Natural killer cell (primary cell): ENCODE data around the gene TMEM273. TPM values are rescaled to one million over a fixed set of nuclear protein-coding genes. Genes with fewer than 3 reads are reported as not detected.

Source experiments
- ATAC-seq, 3 donors: fragments of 150-1000 bp in 2 of 3; fragments of 200-7000 bp in 1 of 3; cut with Tn5 transposase; 1 replicate in 1 of 3; 2 replicates in 2 of 3; pipeline ENCODE4 v1.10.0; 2021; ENCODE audit warnings: mild to moderate bottlenecking in 2 of 3, moderate library complexity in 2 of 3
- DNase-seq, 2 donors: peaks; one replicate each; pipeline versions ENCODE4 v3.0.0 to v3.0.0-alpha.2; 2013 to 2021; ENCODE audit warnings: mixed read lengths in 1 of 2
- H3K27ac ChIP-seq: one replicate; pipeline ENCODE4 v1.5.1; 2013; ENCODE audit warnings: mild to moderate bottlenecking, low read length
- H3K27me3 ChIP-seq: one replicate; pipeline ENCODE4 v1.6.1; 2013; ENCODE audit warnings: low read length; ENCODE audit not compliant: control insufficient read depth, insufficient read depth
- H3K36me3 ChIP-seq: one replicate; pipeline ENCODE4 v1.6.1; 2013; ENCODE audit warnings: low read length; ENCODE audit not compliant: control insufficient read depth, insufficient read depth
- H3K4me1 ChIP-seq: one replicate; pipeline ENCODE4 v1.6.1; 2013; ENCODE audit warnings: low read length; ENCODE audit not compliant: control insufficient read depth, insufficient read depth
- H3K4me3 ChIP-seq: one replicate; pipeline ENCODE4 v1.5.1; 2013; ENCODE audit warnings: low read length
- H3K9me3 ChIP-seq: one replicate; pipeline ENCODE4 v1.6.1; 2013; ENCODE audit warnings: low read length; ENCODE audit not compliant: control insufficient read depth, insufficient read depth
- H3K27ac Mint-ChIP-seq, 2 donors: one replicate each; pipeline ENCODE4 v1.8.0; 2022; ENCODE audit warnings: mild to moderate bottlenecking in 2 of 2, mixed read lengths in 2 of 2, moderate library complexity in 1 of 2
- H3K27me3 Mint-ChIP-seq, 2 donors: one replicate each; pipeline ENCODE4 v1.8.0; 2022; ENCODE audit warnings: low read depth in 2 of 2, mixed read lengths in 2 of 2
- H3K36me3 Mint-ChIP-seq: one replicate; pipeline ENCODE4 v1.8.0; 2022; ENCODE audit warnings: mixed read lengths
- H3K4me1 Mint-ChIP-seq, 2 donors: one replicate each; pipeline ENCODE4 v1.8.0; 2022; ENCODE audit warnings: mixed read lengths in 2 of 2
- H3K4me3 Mint-ChIP-seq: one replicate; pipeline ENCODE4 v1.8.0; 2022; ENCODE audit warnings: mild to moderate bottlenecking, moderate library complexity, mixed read lengths
- H3K9me3 Mint-ChIP-seq, 2 donors: one replicate each; pipeline ENCODE4 v1.8.0; 2022; ENCODE audit warnings: mixed read lengths in 2 of 2
- WGBS: methylation state at CpG from one replicate; pipeline ENCODE4 v1.1.7; 2013; ENCODE audit warnings: missing lambda C conversion rate; ENCODE audit not compliant: insufficient coverage; 5-methylcytosine and 5-hydroxymethylcytosine counted together
- intact Hi-C: fragments of 100-400 bp; cut with micrococcal nuclease; formaldehyde crosslinking; loops from one replicate; pipeline ENCODE4 v1.14.2; 2022
- total RNA-seq, 4 donors: library from RNA; stranded (reverse); fragments of 120-200 nt in 1 of 4; gene quantifications; one replicate each; pipeline versions ENCODE4 v1.2.3 to v1.2.4, GENCODE V29; 2013 to 2022
- TF ChIP-seq, protein P1 (sequence below): fragments of 200-600 bp; IDR thresholded peaks from one replicate; pipeline ENCODE4 v1.8.0; 2022; ENCODE audit warnings: antibody characterized with exemption

The TMEM273 gene
- total RNA-seq, 3 donors from 2014 or later (not counting 1 experiment from before 2014, with no cell fraction given): 11.6 to 46.3 (median 29.4) TPM

DNA sequence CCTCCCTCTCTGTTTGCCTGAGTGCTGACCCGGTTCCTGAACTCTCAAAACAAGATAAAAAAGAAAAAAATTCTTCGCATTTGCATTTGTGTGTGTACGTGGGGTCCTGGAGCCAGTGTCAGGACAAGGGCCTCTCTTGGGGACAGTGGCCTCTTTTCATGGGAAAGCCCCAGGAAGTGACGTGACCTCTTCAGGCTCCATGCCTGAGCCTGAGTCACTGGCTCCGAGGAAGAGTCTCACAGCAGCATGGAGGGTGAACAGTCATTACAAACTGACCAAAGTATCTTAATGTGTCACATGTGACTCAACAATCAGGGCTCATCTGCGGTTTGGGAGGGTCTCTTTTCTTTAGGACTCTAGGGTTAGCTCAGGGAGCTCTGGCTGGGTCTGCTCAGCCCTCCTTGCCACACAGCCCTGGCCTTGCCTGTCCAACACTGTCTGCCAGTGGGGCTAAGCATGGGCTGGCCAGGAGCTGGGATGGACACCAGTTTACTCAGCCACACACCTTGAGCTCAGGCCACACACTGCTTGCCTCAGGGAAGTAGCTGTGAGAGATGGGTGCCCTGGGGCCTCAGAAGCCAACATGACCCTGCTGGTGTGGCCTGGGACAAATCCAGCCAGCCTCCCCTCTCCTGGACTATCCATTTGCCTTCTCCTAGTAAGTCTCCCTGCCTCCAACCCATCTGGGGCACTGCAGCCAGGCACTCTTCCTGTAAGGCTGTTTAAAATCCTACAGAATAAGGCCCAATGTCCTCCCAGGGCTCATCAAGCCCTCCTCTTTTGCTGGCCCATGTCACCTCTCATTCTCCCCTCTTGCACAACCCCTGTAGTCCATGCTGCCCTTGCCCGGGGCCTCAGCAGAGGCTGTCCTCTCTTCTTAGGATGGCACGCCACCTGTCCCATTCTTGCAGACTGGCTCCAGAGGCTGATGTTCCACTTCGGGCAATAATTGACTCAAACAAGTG lies 10.5 kb downstream of the TMEM273 start:
- H3K27ac Mint-ChIP-seq: peak overlapping the region; percentile 89 to 92
- H3K36me3 ChIP-seq: no peaks in the 10 kb centered on the region
- H3K27ac ChIP-seq: peak overlapping the region; percentile 34
- no peaks in the 10 kb centered on the region for H3K9me3 Mint-ChIP-seq
- no peaks in the 10 kb centered on the region for H3K27me3 Mint-ChIP-seq
- no peaks in the 10 kb centered on the region for H3K36me3 Mint-ChIP-seq
- intact Hi-C loops: no loop called here
- TF ChIP-seq, protein P1, sequence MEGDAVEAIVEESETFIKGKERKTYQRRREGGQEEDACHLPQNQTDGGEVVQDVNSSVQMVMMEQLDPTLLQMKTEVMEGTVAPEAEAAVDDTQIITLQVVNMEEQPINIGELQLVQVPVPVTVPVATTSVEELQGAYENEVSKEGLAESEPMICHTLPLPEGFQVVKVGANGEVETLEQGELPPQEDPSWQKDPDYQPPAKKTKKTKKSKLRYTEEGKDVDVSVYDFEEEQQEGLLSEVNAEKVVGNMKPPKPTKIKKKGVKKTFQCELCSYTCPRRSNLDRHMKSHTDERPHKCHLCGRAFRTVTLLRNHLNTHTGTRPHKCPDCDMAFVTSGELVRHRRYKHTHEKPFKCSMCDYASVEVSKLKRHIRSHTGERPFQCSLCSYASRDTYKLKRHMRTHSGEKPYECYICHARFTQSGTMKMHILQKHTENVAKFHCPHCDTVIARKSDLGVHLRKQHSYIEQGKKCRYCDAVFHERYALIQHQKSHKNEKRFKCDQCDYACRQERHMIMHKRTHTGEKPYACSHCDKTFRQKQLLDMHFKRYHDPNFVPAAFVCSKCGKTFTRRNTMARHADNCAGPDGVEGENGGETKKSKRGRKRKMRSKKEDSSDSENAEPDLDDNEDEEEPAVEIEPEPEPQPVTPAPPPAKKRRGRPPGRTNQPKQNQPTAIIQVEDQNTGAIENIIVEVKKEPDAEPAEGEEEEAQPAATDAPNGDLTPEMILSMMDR: no peak
- H3K4me3 ChIP-seq: no peak overlapping the region
- peak; percentile 41 to 69 for DNase-seq
- peak overlapping the region; percentile 60 for H3K4me3 Mint-ChIP-seq
- WGBS: 59% methylated on average over 9 of the region's 9 CpGs
- peaks cover 74% of the 10 kb centered on the region for H3K4me1 ChIP-seq
- H3K27me3 ChIP-seq: no peaks in the 10 kb centered on the region
- H3K4me1 Mint-ChIP-seq: peaks cover 69 to 75% of the 10 kb centered on the region in 2 donors
- ATAC-seq: peak; percentile 88 to 89 (median 88)
- H3K9me3 ChIP-seq: no peaks in the 10 kb centered on the region

DNA sequence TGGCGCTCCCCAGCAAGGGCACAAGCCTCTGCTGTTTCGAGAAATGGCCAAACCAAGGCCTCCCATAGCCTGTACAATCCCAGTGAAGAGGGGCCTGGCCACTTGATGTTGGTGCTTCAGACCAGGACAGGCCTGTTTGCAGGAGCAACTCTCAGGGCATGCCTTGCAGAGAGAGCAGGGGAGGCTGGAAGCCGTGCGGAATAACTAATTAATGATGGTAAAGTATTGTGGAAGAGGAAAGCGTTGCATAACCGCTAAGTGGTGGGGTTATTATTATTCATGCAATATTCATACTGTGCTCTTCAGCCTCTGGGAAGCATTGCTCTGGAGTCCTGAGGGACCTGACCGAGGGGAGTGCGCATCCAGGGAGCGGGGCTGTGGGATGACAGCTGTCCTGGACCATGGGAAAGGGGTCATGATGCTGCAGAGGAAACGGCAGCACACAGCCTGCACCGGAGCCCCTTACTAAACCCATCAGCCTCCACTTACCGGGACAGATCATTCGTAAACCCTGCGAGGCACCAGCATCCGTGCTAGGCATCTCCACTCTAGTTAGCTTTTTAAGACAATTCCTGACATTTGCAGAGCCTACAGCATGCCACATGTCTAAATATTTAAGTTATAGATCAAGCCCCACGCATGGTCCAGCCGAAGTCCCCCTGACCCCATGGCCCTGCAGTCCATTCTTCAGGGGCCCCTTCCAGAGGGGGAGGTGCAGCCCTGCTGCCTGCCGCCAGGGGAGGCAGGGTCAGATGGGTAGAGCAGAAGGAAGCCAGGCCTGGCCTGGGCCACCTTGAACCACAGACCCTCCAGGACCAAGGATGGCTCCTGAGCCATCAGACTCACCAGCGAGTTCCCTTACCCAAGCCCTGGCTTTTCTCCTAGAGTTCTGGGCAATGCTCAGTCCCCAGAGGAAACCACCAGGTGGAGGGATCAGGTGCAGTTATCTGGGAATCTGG lies 11.6 kb downstream of the TMEM273 start:
- no peaks in the 10 kb centered on the region for H3K36me3 ChIP-seq
- no peaks in the 10 kb centered on the region for H3K27me3 Mint-ChIP-seq
- peaks cover 84% of the 10 kb centered on the region for H3K4me1 ChIP-seq
- H3K4me3 Mint-ChIP-seq: peak overlapping the region; percentile 21
- H3K9me3 ChIP-seq: no peaks in the 10 kb centered on the region
- no peak for DNase-seq
- no peaks in the 10 kb centered on the region for H3K9me3 Mint-ChIP-seq
- intact Hi-C loops: no loop called here
- H3K27me3 ChIP-seq: no peaks in the 10 kb centered on the region
- TF ChIP-seq, protein P1: no peak
- no peak overlapping the region for H3K4me3 ChIP-seq
- H3K4me1 Mint-ChIP-seq: peaks cover 67 to 76% of the 10 kb centered on the region in 2 donors
- ATAC-seq: no peak
- no peak overlapping the region for H3K27ac ChIP-seq
- 93% methylated on average over 19 of the region's 19 CpGs for WGBS
- H3K27ac Mint-ChIP-seq: peak overlapping the region; percentile 89 to 92
- no peaks in the 10 kb centered on the region for H3K36me3 Mint-ChIP-seq

DNA sequence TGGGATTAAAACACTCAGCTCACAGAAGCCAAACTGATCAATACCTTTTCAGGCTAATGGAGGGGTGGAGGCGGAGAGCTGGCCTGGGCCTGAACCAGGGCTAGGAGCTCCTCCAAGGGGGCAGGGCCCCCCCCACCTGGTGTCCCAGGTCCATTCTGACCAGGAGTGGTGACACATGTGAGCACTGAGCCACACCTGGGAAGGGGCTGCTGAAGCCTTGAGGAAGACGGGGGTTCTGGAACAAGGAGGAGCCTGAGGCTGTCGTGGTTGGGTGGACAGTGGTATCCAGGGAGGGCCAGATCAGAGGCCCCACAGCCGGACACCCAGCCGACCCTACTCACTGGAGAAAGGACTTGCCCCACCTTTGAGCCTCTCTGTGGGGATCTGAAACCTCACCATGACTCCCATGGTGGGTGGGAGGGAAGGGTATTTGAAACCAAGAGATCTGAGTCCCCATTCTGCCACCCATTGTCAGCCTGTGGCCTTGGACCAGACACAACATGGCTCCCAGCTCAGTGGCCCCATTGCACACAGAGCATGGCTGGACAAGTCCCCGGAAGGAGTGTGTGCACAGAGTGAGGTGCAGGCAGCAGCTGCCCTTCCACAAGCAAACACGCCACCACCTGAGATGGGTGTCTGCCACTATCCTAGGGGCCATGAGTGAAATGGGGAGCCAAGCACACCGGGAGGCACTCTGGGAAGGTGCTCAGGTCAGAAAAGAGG lies 12.4 kb downstream of the TMEM273 start:
- H3K27ac Mint-ChIP-seq: peak overlapping the region; percentile 21 to 92

More for the DNA sequence above, 12.4 kb downstream of the TMEM273 start:
- DNase-seq: no peak
- Histone ChIP-seq H3K9me3 (no peaks in the 10 kb centered on the region), H3K4me1 (peaks cover 92% of the 10 kb centered on the region), H3K4me3 (no peak overlapping the region), H3K27me3 (no peaks in the 10 kb centered on the region), H3K36me3 (no peaks in the 10 kb centered on the region), H3K27ac (no peak overlapping the region)
- Mint-ChIP-seq H3K4me1 (peaks cover 59 to 69% of the 10 kb centered on the region in 2 donors), H3K9me3 (no peaks in the 10 kb centered on the region), H3K36me3 (no peaks in the 10 kb centered on the region), H3K4me3 (no peak overlapping the region), H3K27me3 (no peaks in the 10 kb centered on the region)
- TF ChIP-seq, protein P1: no peak
- 95% methylated on average over 8 of the region's 8 CpGs for WGBS
- intact Hi-C loops: no loop called here
- ATAC-seq: no peak
